Right lobe of liver (tissue), 4 donors: ENCODE results near the gene LHFPL4.
"Not testable (repeated sequence)": the region's sequence is repeated elsewhere in the genome, so short reads cannot be mapped to it uniquely, and the experiment has no call there.

Experiments used
- POLR2A ChIP-seq: fragments of 450-650 bp; IDR thresholded peaks from one replicate; pipeline ENCODE4 v1.6.1; 2017; ENCODE audit warnings: antibody characterized with exemption, mild to moderate bottlenecking
- TF ChIP-seq, protein P1 (sequence below), 4 donors: fragments of 200-600 bp in 3 of 4; fragments of 450-650 bp in 1 of 4; IDR thresholded peaks; one replicate each; pipeline versions ENCODE4 v1.5.1 to v1.8.0; 2016 to 2022; ENCODE audit warnings: antibody characterized with exemption in 4 of 4, mild to moderate bottlenecking in 2 of 4
- donor health status: DM: no; HTN: no; CAD: no.
- donor health status: DM: no; HTN: no; CAD: no.
- donor health status: DM: no; HTN: yes; CAD: no.

DNA sequence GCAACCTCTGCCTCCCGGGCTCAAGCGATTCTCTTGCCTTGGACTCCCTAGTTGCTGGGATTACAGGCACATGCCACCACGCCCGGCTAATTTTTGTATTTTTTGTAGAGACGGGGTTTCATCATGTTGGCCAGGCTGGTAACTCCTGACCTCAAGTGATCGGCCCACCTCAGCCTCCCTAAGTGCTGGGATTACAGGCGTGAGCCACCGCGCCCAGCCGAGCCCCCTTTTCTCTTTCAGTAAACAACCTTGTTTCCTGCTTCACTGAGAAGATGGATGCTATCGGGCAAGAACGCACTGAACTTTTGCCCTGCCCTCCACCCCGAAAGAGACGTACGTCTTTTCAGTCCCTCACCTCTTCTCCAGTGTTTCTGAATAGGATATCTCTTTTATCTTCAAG, 59.6 kb downstream of the LHFPL4 start:
- TF ChIP-seq, protein P1, sequence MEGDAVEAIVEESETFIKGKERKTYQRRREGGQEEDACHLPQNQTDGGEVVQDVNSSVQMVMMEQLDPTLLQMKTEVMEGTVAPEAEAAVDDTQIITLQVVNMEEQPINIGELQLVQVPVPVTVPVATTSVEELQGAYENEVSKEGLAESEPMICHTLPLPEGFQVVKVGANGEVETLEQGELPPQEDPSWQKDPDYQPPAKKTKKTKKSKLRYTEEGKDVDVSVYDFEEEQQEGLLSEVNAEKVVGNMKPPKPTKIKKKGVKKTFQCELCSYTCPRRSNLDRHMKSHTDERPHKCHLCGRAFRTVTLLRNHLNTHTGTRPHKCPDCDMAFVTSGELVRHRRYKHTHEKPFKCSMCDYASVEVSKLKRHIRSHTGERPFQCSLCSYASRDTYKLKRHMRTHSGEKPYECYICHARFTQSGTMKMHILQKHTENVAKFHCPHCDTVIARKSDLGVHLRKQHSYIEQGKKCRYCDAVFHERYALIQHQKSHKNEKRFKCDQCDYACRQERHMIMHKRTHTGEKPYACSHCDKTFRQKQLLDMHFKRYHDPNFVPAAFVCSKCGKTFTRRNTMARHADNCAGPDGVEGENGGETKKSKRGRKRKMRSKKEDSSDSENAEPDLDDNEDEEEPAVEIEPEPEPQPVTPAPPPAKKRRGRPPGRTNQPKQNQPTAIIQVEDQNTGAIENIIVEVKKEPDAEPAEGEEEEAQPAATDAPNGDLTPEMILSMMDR (IDR thresholded peaks at IDR 0.05): not testable (repeated sequence)
- not testable (repeated sequence) for TF ChIP-seq POLR2A
